HEK293 (cell line): ENCODE measurements around the gene NAV2.
A peak's percentile ranks its signal among the peaks of the same experiment; 100 is the strongest.

Source experiments
- CTCF ChIA-PET: fragments of 350-600 bp; formaldehyde crosslinking; extraction: SDS; loops from one replicate; lab custom pipeline; 2021; ENCODE audit warnings: antibody characterized with exemption; lab: Yijun Ruan, JAX
- POLR2A ChIA-PET: fragments of 300-600 bp; formaldehyde crosslinking; extraction: SDS; loops from one replicate; lab custom pipeline; 2020; ENCODE audit warnings: antibody characterized with exemption, inconsistent platforms; lab: Yijun Ruan, JAX
- H3K27ac ChIP-seq: fragments of 200-500 bp; sonication (Bioruptor generic); 2 replicates; pipeline ENCODE4 v1.5.1; 2014; ENCODE audit warnings: low read depth, low read length, control low read depth, inconsistent platforms; ENCODE audit errors: extremely low read depth
- H3K36me3 ChIP-seq, 2 experiments: fragments of 200-500 bp in 1 of 2; sonication (Bioruptor generic) in 1 of 2; 1 replicate in 1 of 2; 2 replicates in 1 of 2; pipeline ENCODE4 v1.5.1; 2014 to 2017; ENCODE audit warnings: inconsistent platforms in 2 of 2, low read length in 2 of 2; ENCODE audit not compliant: control insufficient read depth in 2 of 2, insufficient read depth in 1 of 2
- H3K4me1 ChIP-seq: fragments of 200-500 bp; sonication (Bioruptor generic); 2 replicates; pipeline ENCODE4 v1.5.1; 2014; ENCODE audit warnings: mild to moderate bottlenecking, low read length, inconsistent platforms; ENCODE audit not compliant: control insufficient read depth, insufficient read depth
- H3K4me3 ChIP-seq: 2 replicates; pipeline ENCODE4 v1.5.1; 2011; ENCODE audit warnings: low read depth, mild to moderate bottlenecking, control low read depth, low read length, moderate library complexity
- H3K9me3 ChIP-seq: fragments of 200-500 bp; sonication (Bioruptor generic); 2 replicates; pipeline ENCODE4 v1.5.1; 2014; ENCODE audit warnings: low read depth, low read length, inconsistent platforms; ENCODE audit not compliant: control insufficient read depth, insufficient read depth
- GLI2 ChIP-seq: fragments of 450-650 bp; formaldehyde crosslinking; IDR thresholded peaks from 2 replicates; pipeline ENCODE4; 2017; ENCODE audit warnings: missing biosample characterization, missing genetic modification characterization, low read depth, borderline replicate concordance
- MEIS1 ChIP-seq: sonication (generic); formaldehyde crosslinking; IDR thresholded peaks from 2 replicates; pipeline ENCODE4 v1.8.1; 2022; ENCODE audit warnings: missing genetic modification reagents, mild to moderate bottlenecking, borderline replicate concordance
- MZF1 ChIP-seq: fragments of 450-650 bp; formaldehyde crosslinking; IDR thresholded peaks from 2 replicates; pipeline ENCODE4 v1.5.1; 2017; ENCODE audit warnings: missing biosample characterization, missing genetic modification characterization, borderline replicate concordance
- SCRT1 ChIP-seq: fragments of 450-650 bp; formaldehyde crosslinking; IDR thresholded peaks from 2 replicates; pipeline ENCODE4 v1.5.1; 2016; ENCODE audit warnings: missing biosample characterization, missing genetic modification characterization, borderline replicate concordance
- SCRT2 ChIP-seq: fragments of 450-650 bp; formaldehyde crosslinking; IDR thresholded peaks from 2 replicates; pipeline ENCODE4 v1.5.1; 2016; ENCODE audit warnings: missing biosample characterization, missing genetic modification characterization
- ZNF140 ChIP-seq: fragments of 450-650 bp; formaldehyde crosslinking; IDR thresholded peaks from 2 replicates; pipeline ENCODE4 v1.5.1; 2016; ENCODE audit warnings: missing biosample characterization, missing genetic modification characterization
- ZNF174 ChIP-seq: fragments of 450-650 bp; formaldehyde crosslinking; IDR thresholded peaks from 2 replicates; pipeline ENCODE4 v1.5.0; 2017; ENCODE audit warnings: missing biosample characterization, mild to moderate bottlenecking, missing genetic modification characterization
- ZNF23 ChIP-seq: fragments of 450-650 bp; formaldehyde crosslinking; IDR thresholded peaks from 2 replicates; pipeline ENCODE4 v1.5.1; 2016; ENCODE audit warnings: missing biosample characterization, missing genetic modification characterization, borderline replicate concordance
- ZNF529 ChIP-seq: fragments of 450-650 bp; formaldehyde crosslinking; IDR thresholded peaks from 2 replicates; pipeline ENCODE4 v1.5.1; 2017; ENCODE audit warnings: missing genetic modification characterization, missing biosample characterization; ENCODE audit not compliant: insufficient replicate concordance
- ZNF660 ChIP-seq: fragments of 450-650 bp; IDR thresholded peaks from 2 replicates; pipeline ENCODE4 v1.5.1; 2018; ENCODE audit warnings: missing biosample characterization, mild to moderate bottlenecking, missing genetic modification characterization
- TF ChIP-seq, protein P1 (sequence below): fragments of 450-650 bp; formaldehyde crosslinking; conservative IDR thresholded peaks from 2 replicates; pipeline ENCODE4 v1.5.1; 2016; ENCODE audit warnings: low read depth, missing biosample characterization, missing genetic modification characterization
- TF ChIP-seq, protein P2 (sequence below): IDR thresholded peaks from 2 replicates; pipeline ENCODE4 v1.6.1; 2011; ENCODE audit warnings: mild to moderate bottlenecking, low read depth, low read length, borderline replicate concordance
- TF ChIP-seq, protein P3 (sequence below): fragments of 450-650 bp; formaldehyde crosslinking; IDR thresholded peaks from 2 replicates; pipeline ENCODE4 v1.5.1; 2017; ENCODE audit warnings: missing biosample characterization, missing genetic modification characterization

Gene NAV2

GRCh38 chr11:19939415-19939929, 226.8 kb downstream of the NAV2 start:
- Histone ChIP-seq H3K27ac (no peak overlapping the region), H3K4me1 (no peaks in the 10 kb centered on the region), H3K9me3 (no peaks in the 10 kb centered on the region), H3K36me3 (no peaks in the 10 kb centered on the region), H3K4me3 (no peak overlapping the region)
- CTCF ChIA-PET: interaction anchor here (0.7 to 2.4 kb wide), 15 partner anchors 10 to 460 kb away, joined by 3 to 19 read pairs (median 4); partner anchors contain the start of gene HTATIP2
- POLR2A ChIA-PET: no interaction called here
- TF ChIP-seq ZNF23 (tag by site-specific recombination) (no peak), SCRT2 (tag by site-specific recombination) (peak; percentile 63), ZNF140 (tag by site-specific recombination) (no peak), ZNF529 (tag by site-specific recombination) (no peak), SCRT1 (tag by site-specific recombination) (peak; percentile 76), ZNF174 (no peak), MEIS1 (no peak), MZF1 (no peak)
- TF ChIP-seq, protein P1, sequence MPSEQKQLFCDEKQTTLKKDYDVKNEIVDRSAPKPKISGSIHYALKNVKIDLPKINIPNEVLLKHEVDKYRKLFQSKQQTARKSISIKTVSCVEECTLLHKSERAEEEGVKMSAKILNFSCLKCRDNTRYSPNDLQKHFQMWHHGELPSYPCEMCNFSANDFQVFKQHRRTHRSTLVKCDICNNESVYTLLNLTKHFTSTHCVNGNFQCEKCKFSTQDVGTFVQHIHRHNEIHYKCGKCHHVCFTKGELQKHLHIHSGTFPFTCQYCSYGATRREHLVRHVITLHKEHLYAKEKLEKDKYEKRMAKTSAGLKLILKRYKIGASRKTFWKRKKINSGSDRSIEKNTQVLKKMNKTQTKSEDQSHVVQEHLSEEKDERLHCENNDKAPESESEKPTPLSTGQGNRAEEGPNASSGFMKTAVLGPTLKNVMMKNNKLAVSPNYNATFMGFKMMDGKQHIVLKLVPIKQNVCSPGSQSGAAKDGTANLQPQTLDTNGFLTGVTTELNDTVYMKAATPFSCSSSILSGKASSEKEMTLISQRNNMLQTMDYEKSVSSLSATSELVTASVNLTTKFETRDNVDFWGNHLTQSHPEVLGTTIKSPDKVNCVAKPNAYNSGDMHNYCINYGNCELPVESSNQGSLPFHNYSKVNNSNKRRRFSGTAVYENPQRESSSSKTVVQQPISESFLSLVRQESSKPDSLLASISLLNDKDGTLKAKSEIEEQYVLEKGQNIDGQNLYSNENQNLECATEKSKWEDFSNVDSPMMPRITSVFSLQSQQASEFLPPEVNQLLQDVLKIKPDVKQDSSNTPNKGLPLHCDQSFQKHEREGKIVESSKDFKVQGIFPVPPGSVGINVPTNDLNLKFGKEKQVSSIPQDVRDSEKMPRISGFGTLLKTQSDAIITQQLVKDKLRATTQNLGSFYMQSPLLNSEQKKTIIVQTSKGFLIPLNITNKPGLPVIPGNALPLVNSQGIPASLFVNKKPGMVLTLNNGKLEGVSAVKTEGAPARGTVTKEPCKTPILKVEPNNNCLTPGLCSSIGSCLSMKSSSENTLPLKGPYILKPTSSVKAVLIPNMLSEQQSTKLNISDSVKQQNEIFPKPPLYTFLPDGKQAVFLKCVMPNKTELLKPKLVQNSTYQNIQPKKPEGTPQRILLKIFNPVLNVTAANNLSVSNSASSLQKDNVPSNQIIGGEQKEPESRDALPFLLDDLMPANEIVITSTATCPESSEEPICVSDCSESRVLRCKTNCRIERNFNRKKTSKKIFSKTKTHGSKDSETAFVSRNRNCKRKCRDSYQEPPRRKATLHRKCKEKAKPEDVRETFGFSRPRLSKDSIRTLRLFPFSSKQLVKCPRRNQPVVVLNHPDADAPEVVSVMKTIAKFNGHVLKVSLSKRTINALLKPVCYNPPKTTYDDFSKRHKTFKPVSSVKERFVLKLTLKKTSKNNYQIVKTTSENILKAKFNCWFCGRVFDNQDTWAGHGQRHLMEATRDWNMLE (tag by site-specific recombination): no peak
- TF ChIP-seq, protein P2, sequence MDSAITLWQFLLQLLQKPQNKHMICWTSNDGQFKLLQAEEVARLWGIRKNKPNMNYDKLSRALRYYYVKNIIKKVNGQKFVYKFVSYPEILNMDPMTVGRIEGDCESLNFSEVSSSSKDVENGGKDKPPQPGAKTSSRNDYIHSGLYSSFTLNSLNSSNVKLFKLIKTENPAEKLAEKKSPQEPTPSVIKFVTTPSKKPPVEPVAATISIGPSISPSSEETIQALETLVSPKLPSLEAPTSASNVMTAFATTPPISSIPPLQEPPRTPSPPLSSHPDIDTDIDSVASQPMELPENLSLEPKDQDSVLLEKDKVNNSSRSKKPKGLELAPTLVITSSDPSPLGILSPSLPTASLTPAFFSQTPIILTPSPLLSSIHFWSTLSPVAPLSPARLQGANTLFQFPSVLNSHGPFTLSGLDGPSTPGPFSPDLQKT: no peak

- ChIA-PET CTCF (interaction anchor here (0.5 to 2.4 kb wide), 4 partner anchors 9 to 196 kb away, joined by 3 to 13 read pairs (median 7); no protein-coding TSS in a partner anchor), POLR2A (no interaction called here)
- Histone ChIP-seq H3K4me1 (no peaks in the 10 kb centered on the region), H3K27ac (no peak overlapping the region), H3K4me3 (no peak overlapping the region), H3K9me3 (no peaks in the 10 kb centered on the region), H3K36me3 (no peaks in the 10 kb centered on the region)
- TF ChIP-seq GLI2 (tag by site-specific recombination) (no peak), ZNF660 (tag by site-specific recombination) (no peak), ZNF140 (tag by site-specific recombination) (no peak)
- TF ChIP-seq, protein P3, sequence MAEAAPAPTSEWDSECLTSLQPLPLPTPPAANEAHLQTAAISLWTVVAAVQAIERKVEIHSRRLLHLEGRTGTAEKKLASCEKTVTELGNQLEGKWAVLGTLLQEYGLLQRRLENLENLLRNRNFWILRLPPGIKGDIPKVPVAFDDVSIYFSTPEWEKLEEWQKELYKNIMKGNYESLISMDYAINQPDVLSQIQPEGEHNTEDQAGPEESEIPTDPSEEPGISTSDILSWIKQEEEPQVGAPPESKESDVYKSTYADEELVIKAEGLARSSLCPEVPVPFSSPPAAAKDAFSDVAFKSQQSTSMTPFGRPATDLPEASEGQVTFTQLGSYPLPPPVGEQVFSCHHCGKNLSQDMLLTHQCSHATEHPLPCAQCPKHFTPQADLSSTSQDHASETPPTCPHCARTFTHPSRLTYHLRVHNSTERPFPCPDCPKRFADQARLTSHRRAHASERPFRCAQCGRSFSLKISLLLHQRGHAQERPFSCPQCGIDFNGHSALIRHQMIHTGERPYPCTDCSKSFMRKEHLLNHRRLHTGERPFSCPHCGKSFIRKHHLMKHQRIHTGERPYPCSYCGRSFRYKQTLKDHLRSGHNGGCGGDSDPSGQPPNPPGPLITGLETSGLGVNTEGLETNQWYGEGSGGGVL (tag by site-specific recombination): no peak
These were observed 228.2 kb downstream of the NAV2 start for GRCh38 chr11:19940831-19941230.
